GM21576 (cell line): ENCODE results near the gene ANKRD2.

Experiments used
- ATAC-seq: cut with Tn5 transposase; IDR thresholded peaks from one replicate; pipeline ENCODE4 v1.9.1; 2021; ENCODE audit warnings: mild to moderate bottlenecking, moderate library complexity; ENCODE audit not compliant: unreplicated experiment

ANKRD2 gene

DNA sequence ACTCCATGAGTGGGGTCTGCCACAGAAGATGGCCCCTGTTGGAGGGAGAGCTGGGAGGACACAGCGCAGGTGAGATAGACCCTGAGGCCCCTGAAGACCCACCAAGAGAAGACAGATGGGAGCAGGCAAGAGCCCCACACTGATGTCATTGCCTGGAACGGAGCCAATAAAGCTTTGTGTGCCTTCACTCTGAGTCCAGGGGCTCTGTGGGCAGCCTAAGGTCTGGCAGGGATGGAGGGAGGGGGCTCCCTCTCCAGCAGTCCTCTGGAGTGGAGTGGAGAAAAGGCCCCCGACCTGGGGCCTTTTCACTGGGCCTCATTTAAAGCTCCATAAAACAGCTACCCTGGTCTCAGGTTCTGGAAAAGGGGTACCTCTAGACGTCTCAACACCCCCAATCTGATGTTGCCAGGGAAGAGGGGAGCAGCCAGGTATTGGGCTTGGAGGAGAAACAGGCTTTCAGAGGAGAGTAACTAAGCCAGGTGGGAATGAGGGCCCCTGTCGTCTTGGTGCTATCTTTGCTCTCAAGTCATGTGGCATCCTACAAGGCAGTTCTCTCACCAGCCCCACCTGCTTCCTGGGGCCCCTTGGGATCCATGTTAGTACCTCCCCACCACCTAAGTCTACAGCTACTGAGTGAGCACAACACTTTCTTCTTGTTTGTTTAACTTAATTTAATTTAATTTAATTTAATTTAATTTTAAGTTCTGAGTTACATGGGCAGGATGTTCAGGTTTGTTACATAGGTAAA lies 18.3 kb downstream of the ANKRD2 start:
- ATAC-seq, result no peak

DNA sequence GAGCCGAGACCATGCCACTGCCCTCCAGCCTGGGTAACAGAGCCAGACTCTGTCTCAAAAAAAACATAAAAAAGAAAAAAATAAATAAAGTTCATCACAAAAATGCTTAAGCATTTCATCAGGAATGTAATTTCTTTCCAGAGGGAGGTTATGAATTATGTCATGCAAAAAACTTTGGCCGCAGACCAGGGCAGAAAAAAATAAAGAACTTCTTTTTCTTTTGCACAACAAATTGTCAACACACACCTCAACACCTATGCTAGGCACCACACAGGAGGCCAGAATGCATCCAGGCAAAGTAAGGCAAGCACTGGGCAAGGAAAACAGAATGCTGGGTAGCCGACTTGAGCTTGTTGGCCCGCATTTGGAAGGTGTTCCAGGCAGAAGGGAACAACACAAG lies 20.8 kb downstream of the ANKRD2 start:
- ATAC-seq, result no peak

DNA sequence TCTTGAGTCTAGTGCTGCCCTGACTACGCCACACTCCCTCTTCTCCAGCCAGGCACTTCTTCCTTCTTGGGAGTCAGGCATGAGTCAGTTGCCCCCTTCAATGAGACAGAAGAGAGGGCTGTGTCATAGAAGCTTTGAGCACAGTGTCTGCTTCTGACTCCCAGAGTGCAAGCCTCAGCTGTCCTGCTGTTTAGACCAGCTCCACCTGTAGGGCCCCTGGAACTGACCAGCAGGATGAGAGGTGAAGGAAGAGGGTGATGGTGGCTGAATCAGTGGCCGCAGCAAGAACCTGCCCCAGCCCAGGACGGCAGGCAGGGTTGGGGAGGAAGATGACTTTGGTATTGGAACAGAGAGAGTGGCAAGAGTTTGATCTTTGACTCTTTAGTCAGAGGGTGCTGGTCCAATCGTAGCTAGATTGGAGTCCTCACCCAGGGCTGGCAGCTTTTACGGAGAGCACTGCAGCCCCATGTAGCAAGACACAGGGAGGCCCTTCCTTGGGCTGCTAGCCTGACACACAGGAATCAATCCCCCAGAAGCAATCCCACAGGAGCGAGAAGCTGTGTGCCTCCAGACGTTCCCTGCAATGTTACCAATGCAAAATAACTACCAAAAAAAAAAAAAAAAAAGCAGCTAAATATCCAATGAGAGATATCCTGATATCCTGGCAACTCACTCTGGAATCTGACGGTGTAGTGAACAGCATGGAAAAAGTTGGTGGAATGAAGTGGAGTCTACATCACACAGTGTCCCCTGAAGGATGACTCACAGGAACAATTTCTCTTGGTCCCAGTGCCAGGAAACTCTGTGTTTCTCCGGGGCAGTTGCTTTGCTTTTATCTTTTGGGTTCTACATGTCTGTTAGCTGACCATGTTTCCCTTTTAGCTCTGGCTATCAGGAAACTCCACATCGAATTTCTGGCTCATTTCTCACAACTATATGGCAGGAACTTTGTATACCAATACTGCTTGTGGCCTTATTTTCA lies 23.8 kb downstream of the ANKRD2 start:
- no peak for ATAC-seq

DNA sequence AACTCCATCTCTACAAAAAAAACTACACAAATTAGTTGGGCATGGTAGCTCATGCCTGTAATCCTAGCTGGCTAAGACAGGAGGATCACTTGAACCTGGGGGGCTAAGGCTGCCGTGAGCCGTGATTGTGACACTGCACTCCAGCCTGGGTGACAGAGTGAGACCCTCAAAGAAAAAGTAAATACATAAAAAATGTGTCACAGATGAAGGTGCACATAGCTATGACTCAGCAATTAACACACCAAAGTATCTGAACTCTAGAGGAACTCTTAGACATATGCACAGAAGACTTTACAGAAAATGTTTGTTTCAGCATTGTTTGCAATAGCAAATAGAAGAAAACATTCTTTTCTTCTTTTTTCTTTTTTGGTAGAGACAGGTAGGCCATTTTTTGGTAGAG lies 25.2 kb downstream of the ANKRD2 start:
- ATAC-seq, result no peak

DNA sequence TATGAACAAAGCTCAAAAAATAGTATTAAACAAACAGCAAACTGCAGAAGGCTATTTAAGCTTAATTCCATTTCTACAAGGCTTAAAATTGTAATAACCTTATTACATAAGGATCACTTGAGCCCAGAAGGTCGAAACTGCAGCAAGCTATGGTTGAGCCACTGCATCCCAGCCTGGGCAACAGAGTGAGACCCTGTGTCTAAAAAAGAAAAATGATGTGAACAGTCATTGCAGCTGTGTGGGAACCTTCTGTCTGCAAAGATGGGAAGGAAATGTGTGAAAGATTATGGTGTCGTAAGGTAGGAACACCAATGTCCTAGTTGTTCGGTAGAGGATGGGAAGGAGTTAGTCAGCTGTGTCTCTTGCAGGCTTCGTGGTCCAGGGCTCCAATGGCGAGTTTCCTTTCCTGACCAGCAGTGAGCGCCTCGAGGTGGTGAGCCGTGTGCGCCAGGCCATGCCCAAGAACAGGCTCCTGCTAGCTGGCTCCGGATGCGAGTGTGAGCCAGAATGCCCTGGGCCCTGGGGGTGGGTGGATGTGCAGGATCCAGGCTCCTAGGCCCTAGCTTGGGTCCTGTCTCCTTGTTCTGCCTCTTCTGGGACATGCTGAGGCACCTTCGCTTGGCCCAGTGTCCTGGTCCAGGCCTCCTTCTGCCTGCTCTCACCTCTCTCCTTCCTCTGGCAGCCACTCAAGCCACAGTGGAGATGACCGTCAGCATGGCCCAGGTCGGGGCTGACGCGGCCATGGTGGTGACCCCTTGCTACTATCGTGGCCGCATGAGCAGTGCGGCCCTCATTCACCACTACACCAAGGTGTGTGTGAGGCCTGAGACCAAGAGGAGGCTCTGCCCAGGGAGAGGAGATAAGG lies 26.1 kb downstream of the ANKRD2 start:
- no peak for ATAC-seq

DNA sequence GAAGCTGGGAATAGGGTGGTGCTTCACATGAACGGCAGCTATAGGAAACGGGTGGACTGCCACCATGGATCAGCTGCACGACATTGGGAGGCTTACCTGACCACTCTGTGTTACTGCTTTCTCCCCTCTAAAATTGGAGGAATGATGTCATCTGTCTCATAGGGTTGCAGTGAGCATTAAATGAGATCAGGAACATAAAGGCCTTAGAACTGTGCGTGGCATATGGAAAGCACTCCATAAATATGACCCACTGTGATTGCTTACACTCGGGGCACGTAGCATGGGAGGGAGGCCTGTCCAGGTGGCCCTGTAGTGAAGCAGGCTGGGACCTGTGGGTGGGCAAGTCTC lies 26.7 kb downstream of the ANKRD2 start:
- no peak for ATAC-seq

DNA sequence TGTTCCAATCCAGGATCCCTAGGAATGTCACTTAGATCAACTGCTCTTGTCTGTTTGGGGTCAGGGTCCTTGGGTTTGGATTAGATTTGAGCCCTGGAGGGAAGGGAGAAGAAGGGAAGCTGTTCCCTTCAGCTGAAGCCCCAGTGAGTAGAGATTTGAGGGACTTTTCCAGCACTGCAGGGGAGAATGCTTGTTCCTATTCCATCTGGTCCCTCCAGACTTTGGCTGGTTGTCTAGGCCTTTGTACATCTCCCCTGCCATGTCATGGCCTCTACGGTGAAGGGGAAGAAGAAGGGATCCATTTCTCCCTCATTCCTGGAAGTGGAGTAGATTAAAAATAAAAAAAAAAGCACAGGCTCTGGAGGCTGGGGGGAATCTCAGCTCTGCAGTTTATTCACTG lies 28.0 kb downstream of the ANKRD2 start:
- ATAC-seq, result no peak

DNA sequence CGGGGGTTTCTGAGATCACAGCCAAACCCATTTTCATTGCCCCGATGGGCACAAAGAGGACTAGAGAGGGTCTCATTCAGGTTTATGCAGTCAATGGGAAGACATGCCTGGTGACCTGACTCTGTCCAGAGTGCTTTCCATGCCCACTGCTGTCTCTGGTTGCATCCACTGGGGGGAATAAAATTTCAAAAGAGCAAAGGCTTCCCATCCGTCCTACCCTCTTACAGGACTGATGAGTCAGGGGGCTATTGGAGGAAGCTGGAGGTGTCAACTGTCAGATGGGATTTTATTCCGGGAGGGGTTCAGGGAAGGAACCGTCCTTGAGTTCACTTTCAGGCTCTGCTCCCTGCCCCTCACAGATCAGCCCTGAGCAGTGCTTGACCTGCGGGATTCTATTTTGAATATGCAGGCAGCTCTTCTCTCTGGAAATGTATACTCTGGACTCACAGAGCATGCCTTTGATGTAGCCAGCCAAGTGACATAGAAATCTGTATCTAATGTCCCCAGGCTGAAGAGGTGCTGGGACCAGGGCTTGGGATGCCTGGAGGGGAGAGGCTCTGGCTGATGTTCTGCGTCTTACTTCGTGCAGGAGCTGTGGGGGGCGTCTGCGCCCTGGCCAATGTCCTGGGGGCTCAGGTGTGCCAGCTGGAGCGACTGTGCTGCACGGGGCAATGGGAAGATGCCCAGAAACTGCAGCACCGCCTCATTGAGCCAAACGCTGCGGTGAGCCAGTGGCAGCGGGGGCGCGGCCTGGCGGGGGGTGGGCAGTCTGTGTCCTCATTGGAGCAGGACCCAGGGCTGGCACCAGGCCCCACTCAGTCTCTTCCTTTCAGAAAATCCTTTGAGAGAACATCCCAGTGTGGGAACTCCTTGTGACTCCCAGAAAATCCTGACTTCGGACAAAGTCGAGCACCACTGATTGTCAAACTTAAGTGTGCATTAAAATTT lies 29.0 kb downstream of the ANKRD2 start:
- no peak for ATAC-seq

DNA sequence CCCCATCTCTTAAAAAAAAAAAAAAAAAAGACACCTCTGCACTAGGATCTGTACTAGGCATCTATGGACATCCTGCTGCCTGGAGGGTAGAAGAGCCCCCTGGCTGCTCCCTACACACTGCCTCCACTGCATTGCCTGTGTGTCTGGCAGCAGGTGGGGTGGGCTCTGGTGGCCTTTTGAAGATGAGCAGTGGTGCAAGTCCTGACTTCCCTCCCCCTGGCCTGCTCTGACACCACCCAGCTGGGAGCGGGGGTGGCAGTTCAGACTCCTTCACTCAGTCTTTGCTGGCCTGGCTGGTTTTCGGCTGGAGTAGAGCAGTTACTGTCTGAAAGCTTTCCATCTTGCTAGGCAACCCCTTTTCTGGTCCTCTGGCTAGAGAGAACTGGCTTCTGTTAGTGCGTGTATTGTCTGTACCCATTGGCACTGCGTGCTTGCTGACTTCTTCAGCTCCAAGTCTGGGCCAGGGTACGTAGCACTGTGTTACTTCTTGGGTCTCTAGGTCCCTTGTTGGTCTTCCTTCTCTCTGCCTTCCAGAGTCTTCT lies 34.6 kb downstream of the ANKRD2 start:
- ATAC-seq, result no peak

DNA sequence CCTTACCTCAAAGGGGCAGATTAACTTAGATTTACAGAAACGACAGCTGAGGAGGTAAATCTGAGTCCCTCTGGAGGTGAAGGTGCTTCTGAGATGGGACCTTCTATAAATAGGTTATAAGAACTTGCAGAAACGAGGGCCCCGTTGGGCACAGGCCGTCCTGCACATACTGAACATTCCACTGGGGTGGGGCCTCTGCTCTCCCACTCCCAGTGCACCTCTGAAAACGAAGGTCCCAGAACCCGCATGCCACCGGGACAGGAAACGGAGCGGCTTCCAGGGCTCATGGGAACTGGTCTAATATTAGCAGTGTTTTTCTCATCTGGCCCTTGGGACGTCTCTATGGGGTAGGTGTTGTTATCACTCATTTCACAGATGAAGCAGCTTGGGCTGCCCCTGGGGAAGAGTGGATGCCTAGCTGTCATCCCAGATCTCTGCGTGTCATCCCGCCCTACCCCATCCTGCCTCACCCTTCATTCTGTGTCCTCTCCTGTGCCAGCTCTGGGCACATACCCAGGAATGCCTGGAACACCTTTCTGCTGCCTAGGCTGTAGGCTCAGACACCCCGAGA lies 36.5 kb downstream of the ANKRD2 start:
- no peak for ATAC-seq

DNA sequence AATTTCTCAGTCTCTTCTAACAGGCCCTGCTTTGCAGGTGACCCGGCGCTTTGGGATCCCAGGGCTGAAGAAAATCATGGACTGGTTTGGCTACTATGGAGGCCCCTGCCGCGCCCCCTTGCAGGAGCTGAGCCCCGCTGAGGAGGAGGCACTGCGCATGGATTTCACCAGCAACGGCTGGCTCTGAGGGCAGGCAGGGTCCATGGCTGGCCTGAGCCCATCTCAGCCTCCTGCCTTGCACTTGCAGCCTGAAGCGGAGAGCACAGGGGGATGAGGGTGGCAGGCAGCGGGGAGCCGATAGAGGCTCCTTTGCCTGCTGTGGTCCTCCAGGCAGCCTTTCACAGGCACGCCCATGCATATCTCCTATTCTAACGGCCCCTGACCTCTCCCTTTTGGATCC lies 38.9 kb downstream of the ANKRD2 start:
- no peak for ATAC-seq

DNA sequence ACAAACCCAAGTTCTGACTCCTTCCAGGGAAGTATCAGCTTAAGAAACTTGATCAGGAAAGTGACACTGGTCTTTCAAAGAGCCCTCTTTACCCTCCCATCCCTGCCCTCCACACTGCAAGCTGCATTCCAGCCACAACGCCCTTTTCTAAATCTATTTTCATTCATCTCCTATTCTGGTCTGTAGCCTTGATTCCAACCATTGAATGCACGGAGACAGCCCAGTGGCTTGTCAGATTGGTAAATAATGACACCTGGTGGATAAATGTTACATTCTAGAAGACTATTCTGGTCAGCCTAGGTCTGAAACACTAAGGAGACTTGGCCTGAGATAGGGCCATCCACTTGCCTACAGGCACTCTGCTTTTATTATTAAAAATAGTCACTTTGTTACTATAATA lies 39.8 kb downstream of the ANKRD2 start:
- no peak for ATAC-seq

DNA sequence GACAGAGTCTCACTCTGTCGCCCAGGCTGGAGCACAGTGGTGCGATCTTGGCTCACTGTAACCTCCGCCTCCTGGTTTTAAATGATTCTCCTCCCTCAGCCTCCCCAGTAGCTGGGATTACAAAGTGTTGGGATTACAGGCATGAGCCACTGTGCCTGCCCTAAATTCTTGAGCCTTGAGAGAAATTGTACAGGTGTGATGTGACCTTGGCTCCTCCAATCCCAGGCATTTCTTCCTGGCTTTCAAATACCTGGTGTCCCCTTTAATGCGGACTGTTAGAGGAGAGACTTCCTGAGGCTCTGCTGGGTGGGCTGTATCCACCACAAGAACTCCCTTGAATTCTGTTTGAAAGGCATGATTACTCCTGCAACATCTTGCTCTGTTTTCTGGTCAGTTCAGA lies 45.7 kb downstream of the ANKRD2 start:
- no peak for ATAC-seq

DNA sequence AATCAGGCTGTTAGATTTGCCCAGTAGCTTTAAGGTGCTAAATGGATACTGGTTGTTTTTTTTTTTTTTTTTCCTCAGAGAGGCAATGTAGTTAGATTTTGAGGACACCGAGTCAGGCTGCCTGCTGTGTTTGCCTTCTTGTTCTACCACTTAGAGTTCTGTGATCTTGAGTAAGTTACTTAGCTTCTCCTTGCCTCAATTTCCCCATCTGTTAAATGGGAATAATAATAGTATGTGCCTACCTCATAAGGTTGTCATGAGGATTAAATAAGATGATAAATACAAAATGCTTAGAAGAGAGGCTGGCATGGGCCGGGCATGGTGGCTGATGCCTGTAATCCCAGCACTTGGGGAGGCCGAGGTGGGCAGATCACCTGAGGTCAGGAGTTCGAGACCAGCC lies 46.2 kb downstream of the ANKRD2 start:
- ATAC-seq, result no peak

DNA sequence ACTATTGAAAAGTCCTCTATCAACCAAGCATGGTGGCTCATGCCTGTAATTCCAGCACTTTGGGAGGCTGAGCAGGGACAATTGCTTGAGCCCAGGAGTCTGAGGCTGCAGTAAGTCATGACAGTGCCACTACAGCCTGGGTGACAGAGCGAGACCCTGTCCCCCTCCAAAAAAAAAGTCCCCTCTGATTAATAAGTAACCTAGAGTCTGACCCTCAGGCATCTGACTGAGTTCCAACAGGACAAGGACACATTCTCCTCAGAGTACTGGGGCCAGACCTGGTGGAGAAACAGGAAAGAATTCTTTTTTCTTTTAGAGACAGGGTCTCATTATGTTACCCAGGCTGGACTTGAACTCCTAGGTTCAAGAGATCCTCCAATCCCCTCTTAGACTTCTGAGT lies 50.7 kb downstream of the ANKRD2 start:
- ATAC-seq, result no peak

DNA sequence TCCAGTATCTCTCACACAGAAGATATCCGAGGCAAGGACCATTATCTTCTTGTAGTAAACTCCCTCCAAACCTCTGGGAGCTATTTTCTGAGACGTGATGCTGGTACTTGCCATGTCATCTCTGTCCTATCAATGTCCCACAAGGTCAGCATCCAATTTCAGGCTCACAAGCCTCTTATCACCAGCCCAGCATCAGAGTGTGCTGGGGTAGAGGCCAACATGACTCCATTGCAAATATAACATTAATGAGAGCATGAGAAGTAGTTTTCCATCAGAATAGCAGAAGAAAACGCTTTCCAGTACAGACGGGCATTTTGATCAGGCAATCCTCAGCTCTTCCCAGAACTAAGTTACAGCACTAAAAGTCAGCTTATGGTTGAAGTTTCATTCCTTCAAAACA lies 55.2 kb downstream of the ANKRD2 start:
- ATAC-seq, result no peak

DNA sequence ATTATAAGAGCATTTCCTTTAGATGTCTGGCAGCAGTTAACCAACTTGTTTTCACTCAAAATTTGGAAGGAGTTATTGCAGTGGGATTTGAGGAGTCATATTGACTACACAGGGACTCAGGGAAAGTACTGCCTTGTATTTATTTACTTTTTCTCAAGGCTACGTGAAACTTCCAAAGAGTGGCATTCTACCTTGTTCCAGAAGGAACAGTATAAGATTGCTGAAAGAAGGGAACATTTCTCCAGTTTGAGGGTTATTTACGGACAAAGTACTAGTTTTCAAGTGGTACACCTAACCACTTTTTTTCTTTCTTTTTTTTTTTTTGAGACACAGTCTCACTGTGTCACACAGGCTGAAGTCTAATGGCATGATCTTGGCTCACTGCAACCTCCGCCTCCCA lies 55.6 kb downstream of the ANKRD2 start:
- ATAC-seq, result no peak

DNA sequence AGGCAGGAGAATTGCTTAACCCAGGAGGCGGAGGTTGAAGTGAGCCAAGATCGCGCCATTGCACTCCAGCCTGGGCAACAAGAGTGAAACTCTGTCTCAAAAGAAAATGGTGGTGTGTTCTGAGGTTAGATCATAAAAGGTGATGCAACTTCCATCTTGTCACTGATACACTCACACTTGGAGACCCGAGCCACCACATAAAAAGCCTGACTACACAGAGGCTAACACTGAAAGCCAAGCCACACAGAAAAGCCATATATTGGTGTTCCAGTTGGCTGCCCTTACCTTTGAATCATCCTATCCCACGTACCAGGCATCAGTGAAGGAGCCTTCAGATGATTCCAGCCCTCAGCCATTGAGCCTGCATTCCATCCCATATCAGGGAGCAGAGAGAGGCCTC lies 56.7 kb downstream of the ANKRD2 start:
- ATAC-seq, result no peak

DNA sequence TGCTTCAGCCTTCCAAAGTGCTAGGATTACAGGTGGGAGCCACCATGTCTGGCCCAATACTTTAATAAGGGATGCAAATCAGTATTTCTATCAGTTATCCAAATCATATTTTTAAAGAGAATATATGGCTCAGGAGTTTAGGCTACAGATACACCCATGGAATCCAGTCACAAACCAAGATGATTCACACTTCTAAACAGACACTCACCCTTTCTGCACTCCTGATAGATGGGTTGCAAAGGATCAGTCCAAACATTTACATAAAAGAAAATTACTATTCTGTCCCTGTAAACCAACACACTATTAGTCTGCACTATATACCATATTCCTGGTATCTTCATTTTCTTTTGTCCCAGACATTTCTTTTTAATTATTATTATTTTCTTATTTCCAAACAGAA lies 58.5 kb downstream of the ANKRD2 start:
- no peak for ATAC-seq
